B cell (primary cell): ENCODE measurements around the gene TBC1D17. TPM values are rescaled to one million over a fixed set of nuclear protein-coding genes. Genes with fewer than 3 reads are reported as not detected.
A peak's percentile ranks its signal among the peaks of the same experiment; 100 is the strongest.

Experiments
- ATAC-seq: fragments of 200-7000 bp; cut with Tn5 transposase; one replicate; pipeline ENCODE4 v1.10.0; 2021; ENCODE audit warnings: low read depth, mild to moderate bottlenecking, moderate number of reproducible peaks, moderate library complexity
- CTCF ChIA-PET: fragments of 350-600 bp; sonication (Branson Sonifier 250); formaldehyde crosslinking; loops from one replicate; lab custom pipeline; 2021; ENCODE audit warnings: antibody characterized with exemption, inconsistent platforms; lab: Charles Lee
- POLR2A ChIA-PET: fragments of 350-600 bp; sonication (Branson Sonifier 250); formaldehyde crosslinking; loops from one replicate; lab custom pipeline; 2021; ENCODE audit warnings: antibody characterized with exemption; lab: Charles Lee
- DNase-seq: peaks from one replicate; pipeline ENCODE4 v3.0.0; 2013
- H2AFZ ChIP-seq: 2 replicates; pipeline ENCODE4 v1.6.1; 2012; ENCODE audit warnings: mild to moderate bottlenecking, low read depth, low read length; ENCODE audit not compliant: insufficient read depth, poor library complexity, severe bottlenecking
- H3K27ac ChIP-seq, 2 donors: 1 replicate in 1 of 2; 2 replicates in 1 of 2; pipeline ENCODE4 v1.5.1; 2012 to 2013; ENCODE audit warnings: low read length in 2 of 2, mild to moderate bottlenecking in 2 of 2, moderate library complexity in 1 of 2
- H3K27me3 ChIP-seq, 4 experiments: fragments of 200-600 bp in 1 of 4; sonication (generic) in 1 of 4; replicated peaks in 1 of 4; 1 replicate in 2 of 4; 2 replicates in 2 of 4; pipeline versions ENCODE4 v1.6.1 to v1.7.0; 2013 to 2016; ENCODE audit warnings: low read length in 3 of 4, mild to moderate bottlenecking in 2 of 4, mixed read lengths in 1 of 4, moderate library complexity in 1 of 4; ENCODE audit not compliant: insufficient read depth in 4 of 4, control insufficient read depth in 3 of 4; ENCODE audit errors: control extremely low read depth in 1 of 4
- H3K36me3 ChIP-seq, 2 experiments: replicated peaks in 1 of 2; 1 replicate in 1 of 2; 2 replicates in 1 of 2; pipeline versions ENCODE4 v1.6.1 to v1.7.1; 2013; ENCODE audit warnings: low read length in 1 of 2; ENCODE audit not compliant: insufficient read depth in 2 of 2, control insufficient read depth in 1 of 2; ENCODE audit errors: control extremely low read depth in 1 of 2, extremely low read depth in 1 of 2
- H3K4me1 ChIP-seq, 2 donors: fragments of 200-600 bp in 1 of 2; sonication (generic) in 1 of 2; 1 replicate in 1 of 2; 2 replicates in 1 of 2; pipeline versions ENCODE4 v1.5.1 to v1.6.1; 2013 to 2017; ENCODE audit warnings: low read length in 2 of 2; ENCODE audit not compliant: control insufficient read depth in 2 of 2, insufficient read depth in 2 of 2
- H3K4me2 ChIP-seq: replicated peaks from 2 replicates; pipeline ENCODE3; 2012; ENCODE audit warnings: mild to moderate bottlenecking, low read depth, low read length; ENCODE audit not compliant: poor library complexity, severe bottlenecking
- H3K4me3 ChIP-seq, 5 experiments: fragments of 200-600 bp in 1 of 5; sonication (generic) in 1 of 5; 1 replicate in 3 of 5; 2 replicates in 2 of 5; pipeline versions ENCODE4 v1.5.1 to v1.7.0; 2011 to 2016; ENCODE audit warnings: low read length in 4 of 5, mild to moderate bottlenecking in 4 of 5, low read depth in 2 of 5, control low read depth in 1 of 5, moderate library complexity in 1 of 5; ENCODE audit not compliant: insufficient read depth in 1 of 5; ENCODE audit errors: control extremely low read depth in 1 of 5, extremely low read depth in 1 of 5
- H3K79me2 ChIP-seq: fragments of 200-600 bp; sonication (generic); one replicate; pipeline ENCODE4 v1.6.0; 2016; ENCODE audit warnings: low read length; ENCODE audit not compliant: control insufficient read depth, insufficient read depth
- H3K9ac ChIP-seq: fragments of 200-600 bp; sonication (generic); 2 replicates; pipeline ENCODE4 v1.6.1; 2017; ENCODE audit warnings: mild to moderate bottlenecking, low read length, moderate library complexity
- H3K9me3 ChIP-seq, 3 donors: one replicate each; pipeline versions ENCODE4 v1.6.1 to v1.7.1; 2013; ENCODE audit warnings: low read length in 2 of 3; ENCODE audit not compliant: control insufficient read depth in 2 of 3, insufficient read depth in 1 of 3; ENCODE audit errors: control extremely low read depth in 1 of 3
- H4K20me1 ChIP-seq: 2 replicates; pipeline ENCODE4 v1.6.0; 2012; ENCODE audit warnings: mild to moderate bottlenecking, low read length; ENCODE audit not compliant: insufficient read depth, control insufficient read depth, poor library complexity, severe bottlenecking
- H3K27ac Mint-ChIP-seq: one replicate; pipeline ENCODE4 v1.8.0; 2021; ENCODE audit warnings: mixed read lengths
- H3K27me3 Mint-ChIP-seq: one replicate; pipeline ENCODE4 v1.8.0; 2021; ENCODE audit warnings: mixed read lengths
- H3K4me1 Mint-ChIP-seq: one replicate; pipeline ENCODE4 v1.8.0; 2021; ENCODE audit warnings: mixed read lengths
- H3K4me3 Mint-ChIP-seq: one replicate; pipeline ENCODE4 v1.8.0; 2021; ENCODE audit warnings: mixed read lengths
- H3K9me3 Mint-ChIP-seq: one replicate; pipeline ENCODE4 v1.8.0; 2022; ENCODE audit warnings: mixed read lengths; ENCODE audit not compliant: insufficient read depth
- CTCF ChIP-seq: fragments of 200-600 bp; IDR thresholded peaks from one replicate; pipeline ENCODE4 v1.8.0; 2022; ENCODE audit warnings: antibody characterized with exemption, mild to moderate bottlenecking
- EZH2 ChIP-seq: IDR thresholded peaks from 2 replicates; pipeline ENCODE4 v1.6.1; 2012; ENCODE audit warnings: borderline replicate concordance, low read depth, mild to moderate bottlenecking, moderate library complexity, low read length; ENCODE audit not compliant: insufficient read depth, poor library complexity, severe bottlenecking
- WGBS: methylation state at CpG from one replicate; pipeline ENCODE4 v1.1.5; 2013; ENCODE audit warnings: missing lambda C conversion rate; ENCODE audit not compliant: insufficient coverage; 5-methylcytosine and 5-hydroxymethylcytosine counted together
- intact Hi-C: fragments of 100-400 bp; cut with micrococcal nuclease; formaldehyde crosslinking; loops from one replicate; pipeline ENCODE4 v1.10.0; 2022
- polyA plus RNA-seq: library from polyadenylated mRNA; depleted of rRNA; stranded (reverse); fragments of >200 nt; gene quantifications from 2 replicates; pipeline ENCODE4 v1.2.3, GENCODE V29; 2012
- total RNA-seq, 2 donors: library from RNA; stranded (reverse); fragments of 120-200 nt in 1 of 2; gene quantifications; 1 replicate in 1 of 2; 2 replicates in 1 of 2; pipeline versions ENCODE4 v1.2.3 to v1.2.4, GENCODE V29; 2013 to 2022

TBC1D17 gene
- total and polyA plus RNA-seq, 2 donors (not counting 1 experiment from before 2014, with no cell fraction given) = 85.7 to 98.7 TPM

DNA sequence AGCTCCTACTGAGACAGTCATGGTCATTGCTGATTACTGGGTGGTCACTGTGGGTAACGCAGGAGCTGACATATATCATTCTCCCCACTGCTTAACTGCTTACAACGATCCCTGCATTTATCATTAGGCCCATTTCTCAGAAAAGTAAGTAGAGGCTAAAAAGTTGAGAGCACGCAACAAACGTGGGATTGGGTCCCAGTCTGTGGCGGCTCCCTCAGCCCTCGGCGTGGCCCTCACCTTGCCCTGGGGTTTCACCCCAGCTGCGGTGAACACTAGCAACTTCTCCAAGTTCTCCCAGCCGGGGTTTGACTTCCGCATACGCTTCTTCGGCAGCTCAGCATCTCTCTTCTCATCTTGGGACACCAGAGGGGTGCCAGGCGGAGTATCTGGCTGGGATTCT lies 12.6 kb upstream of the TBC1D17 start:
- peaks cover 21 to 39% of the 10 kb centered on the region in 2 donors for H3K4me1 ChIP-seq
- H3K27ac ChIP-seq = no peak overlapping the region
- Mint-ChIP-seq H3K4me3 (no peak overlapping the region), H3K4me1 (peaks cover 40% of the 10 kb centered on the region), H3K27me3 (no peaks in the 10 kb centered on the region), H3K27ac (no peak overlapping the region), H3K9me3 (no peaks in the 10 kb centered on the region)
- intact Hi-C loops = no loop called here
- H3K9ac ChIP-seq = no peak overlapping the region
- peak overlapping the region; percentile 42 for H3K4me2 ChIP-seq
- WGBS = 96% methylated on average over 12 of the region's 13 CpGs
- ChIA-PET CTCF (interaction anchor here (1.2 kb wide), 1 partner anchor 85 kb away, joined by 3 read pairs; no protein-coding TSS in a partner anchor), POLR2A (interaction anchor here (0.7 to 1.1 kb wide), 2 partner anchors 11 to 1246 kb away, joined by 6 read pairs; partner anchors contain the start of genes AKT1S1 and RPL18)
- no peaks in the 10 kb centered on the region for H3K27me3 ChIP-seq
- peaks cover 0 to 20% (median 0%) of the 10 kb centered on the region in 3 donors for H3K9me3 ChIP-seq
- no peak for TF ChIP-seq EZH2
- peaks cover 57% of the 10 kb centered on the region for H4K20me1 ChIP-seq
- DNase-seq (no peak), ATAC-seq (no peak)
- H2AFZ ChIP-seq = no peak overlapping the region
- peaks cover 0 to 43% of the 10 kb centered on the region in 2 experiments for H3K36me3 ChIP-seq
- peaks cover 45% of the 10 kb centered on the region for H3K79me2 ChIP-seq
- no peak overlapping the region for H3K4me3 ChIP-seq

DNA sequence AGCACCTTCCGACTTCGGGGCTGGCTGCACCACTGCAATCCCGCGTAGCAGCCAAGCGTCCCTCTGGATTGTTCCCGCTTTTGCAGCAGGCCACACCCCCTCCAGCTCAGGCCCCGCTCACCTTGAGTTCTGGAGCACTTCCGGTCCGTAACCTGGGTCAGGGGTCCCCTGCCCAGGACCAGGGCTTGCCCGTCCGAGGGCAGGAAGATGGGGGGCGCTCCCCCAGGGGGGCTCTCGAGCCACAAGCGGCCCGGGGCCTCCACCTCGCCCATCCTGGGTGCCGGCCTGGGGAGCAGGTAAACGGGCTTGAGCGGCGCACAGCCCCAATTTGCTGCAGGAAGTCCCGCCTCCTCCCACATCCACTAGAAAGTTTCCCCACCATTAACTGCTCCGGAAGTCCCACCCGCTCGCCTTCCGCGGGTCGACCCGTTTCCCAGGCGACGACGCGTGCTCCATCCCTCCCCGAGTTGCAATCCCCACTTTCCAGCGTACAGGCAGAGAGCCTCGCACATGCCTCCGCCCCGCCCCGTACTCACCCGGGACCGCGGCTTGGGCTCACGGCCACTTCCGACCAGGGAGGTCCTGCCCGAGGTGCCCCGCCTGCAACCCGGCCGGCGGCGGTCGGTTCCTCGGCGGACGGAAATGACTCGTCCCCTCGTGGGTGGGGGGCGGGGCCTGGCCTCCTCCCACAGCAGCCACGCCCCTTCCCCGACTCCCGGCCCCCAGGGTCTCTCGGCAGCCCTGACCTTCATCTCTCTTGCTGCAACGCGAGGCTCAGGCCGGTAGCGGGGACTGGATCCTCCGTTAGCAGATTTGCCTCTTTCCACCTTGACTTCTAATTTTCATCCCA lies 10.3 kb upstream of the TBC1D17 start, which contains the start of gene PNKP:
TSS of gene PNKP (minus strand) at position 644 of the 850 bp plus-strand sequence. CDS start at position 272, 372 bp downstream.
- CTCF ChIA-PET = interaction anchor here (0.6 to 1.1 kb wide), 3 partner anchors 76 to 167 kb away, joined by 3 to 4 read pairs (median 4); no protein-coding TSS in a partner anchor
- H3K79me2 ChIP-seq = peaks cover 45% of the 10 kb centered on the region
- no peak within 1 kb of the TSS for H3K4me3 Mint-ChIP-seq
- H3K9ac ChIP-seq = peak within 1 kb of the TSS; percentile 81
- intact Hi-C loops = loop anchor here (1.0 to 2.0 kb wide), 4 partner anchors 17 to 226 kb away; partner anchors contain the start of genes FUZ and RRAS
- POLR2A ChIA-PET = interaction anchor here (0.6 to 5.0 kb wide), 9 partner anchors 10 to 415 kb away, joined by 3 to 40 read pairs (median 4); partner anchors contain the start of genes AKT1S1, ATF5, NUP62 and PTOV1
- H3K27ac Mint-ChIP-seq = peak within 1 kb of the TSS; percentile 100
- no peaks in the 10 kb centered on the region for H3K27me3 ChIP-seq
- no peaks in the 10 kb centered on the region for H3K27me3 Mint-ChIP-seq
- peaks cover 0 to 29% of the 10 kb centered on the region in 2 experiments for H3K36me3 ChIP-seq
- H3K4me3 ChIP-seq = peak within 1 kb of the TSS; percentile 70 to 96 (median 88)
- H3K9me3 Mint-ChIP-seq = no peaks in the 10 kb centered on the region
- peaks cover 50% of the 10 kb centered on the region for H3K4me1 Mint-ChIP-seq
- no peak for TF ChIP-seq CTCF
- TF ChIP-seq EZH2 = no peak
- under 1% methylated on average over 63 of the region's 65 CpGs for WGBS
- peak within 1 kb of the TSS; percentile 94 for H2AFZ ChIP-seq
- ATAC-seq (peak; percentile 50), DNase-seq (peak; percentile 95)
- H3K9me3 ChIP-seq = peaks cover 0 to 20% (median 0%) of the 10 kb centered on the region in 3 donors
- H3K4me1 ChIP-seq = peaks cover 30 to 50% of the 10 kb centered on the region in 2 donors
- H3K4me2 ChIP-seq = peak within 1 kb of the TSS; percentile 82
- H4K20me1 ChIP-seq = peaks cover 38% of the 10 kb centered on the region
- peak within 1 kb of the TSS; percentile 97 to 98 for H3K27ac ChIP-seq
